ENCODE data around the gene PPP1R15B. TPM values are rescaled to one million over a fixed set of nuclear protein-coding genes. Genes with fewer than 3 reads are reported as not detected.

PPP1R15B gene
- total and polyA plus RNA-seq, 2 of the 4 experiments (the other 2 are of a cell fraction) = 14.9 to 15.0 TPM

- no peak overlapping the region for H3K14ac ChIP-seq (replicated peaks; ENCODE audit: low read depth, low read length)
- no peaks in the 10 kb centered on the region for H3K9me1 ChIP-seq (ENCODE audit: insufficient read depth, low read length)
- no peaks in the 10 kb centered on the region for H3K79me1 ChIP-seq (ENCODE audit: low read depth in 1 of 2, low read length in 2 of 2)
- BruUV-seq (replicated peaks) = no TSS peak
- no peak overlapping the region for H3K4me2 ChIP-seq (ENCODE audit: low read depth, low read length)
- H3K56ac ChIP-seq (ENCODE audit: extremely low read depth, insufficient read depth, low read length) = no peak overlapping the region
- no peaks in the 10 kb centered on the region for H3K36me3 ChIP-seq (ENCODE audit: control insufficient read depth, insufficient read depth, low read length)
- ATAC-seq (ENCODE audit: low read depth) = no peak
- H4K8ac ChIP-seq (ENCODE audit: low read depth in 2 of 2, low read length in 2 of 2) = no peak overlapping the region
- H3K23ac ChIP-seq (ENCODE audit: low read depth, low read length) = no peak overlapping the region
- no peaks in the 10 kb centered on the region for H3K9me3 ChIP-seq (ENCODE audit: control insufficient read depth, insufficient read depth, low read length)
- no peak overlapping the region for H2BK120ac ChIP-seq (ENCODE audit: low read depth, low read length)
- H3K27me3 ChIP-seq (ENCODE audit: control insufficient read depth, insufficient read depth, low read length) = peaks cover 8% of the 10 kb centered on the region
- no peak overlapping the region for H3K4me3 ChIP-seq (ENCODE audit: insufficient read depth, low read depth, low read length)
- H3K27ac ChIP-seq (ENCODE audit: insufficient read depth, low read length) = no peak overlapping the region
- H4K20me1 ChIP-seq (ENCODE audit: insufficient read depth, low read length) = no peaks in the 10 kb centered on the region
- no peak overlapping the region for H3K4ac ChIP-seq (ENCODE audit: low read depth, low read length)
- H2AK9ac ChIP-seq (replicated peaks; ENCODE audit: low read depth, low read length, poor library complexity) = no peak overlapping the region
- dilution Hi-C loops (cut with HindIII; ENCODE audit: low sequenced_read_pairs, unreplicated experiment) = loop anchor here (25.0 kb wide), 2 partner anchors 229 to 529 kb away; partner anchors contain the start of genes ETNK2, REN and SNRPE
- no peak overlapping the region for H2BK20ac ChIP-seq (ENCODE audit: low read depth, low read length)
- no peak overlapping the region for H3K18ac ChIP-seq (ENCODE audit: low read depth, low read length)
- no peaks in the 10 kb centered on the region for H3K4me1 ChIP-seq (ENCODE audit: control insufficient read depth, insufficient read depth, low read length)
- H2BK5ac ChIP-seq (ENCODE audit: low read depth, low read length, poor library complexity, severe bottlenecking) = no peak overlapping the region
- no peak overlapping the region for H4K91ac ChIP-seq (ENCODE audit: insufficient read depth, low read depth, low read length)
- ChIA-PET CTCF (interaction anchor here (1.3 kb wide), 1 partner anchor 8 kb away, joined by 4 read pairs; no protein-coding TSS in a partner anchor), POLR2A (ENCODE audit: unreplicated experiment) (no interaction called here)
- H4K5ac ChIP-seq (ENCODE audit: low read depth, low read length) = no peak overlapping the region
- no CpG with 5 or more reads among the region's 4 CpGs for WGBS, 2 experiments (ENCODE audit: extremely low coverage in 2 of 2, insufficient read length in 1 of 2)
- H2AK5ac ChIP-seq (ENCODE audit: low read depth, low read length) = no peak overlapping the region
- in situ Hi-C loops (cut with MboI; ENCODE audit: low sequenced_read_pairs) = no loop called here
- H3K9ac ChIP-seq (ENCODE audit: low read depth, low read length) = no peak overlapping the region
- H2BK15ac ChIP-seq (ENCODE audit: low read depth, low read length) = no peak overlapping the region
- peak; percentile 41 for DNase-seq
- TF ChIP-seq RCOR1 (IDR thresholded peaks at IDR 0.05; ENCODE audit: insufficient replicate concordance, low read length) = no peak
- TF ChIP-seq ELK1 (IDR thresholded peaks at IDR 0.05; ENCODE audit: borderline replicate concordance, low read depth, low read length) = no peak
- no peak for TF ChIP-seq RFX5 (IDR thresholded peaks at IDR 0.05; ENCODE audit: low read depth, low read length)
- TF ChIP-seq POLR2A (IDR thresholded peaks at IDR 0.05; ENCODE audit: low read depth, low read length) = no peak
- no peak for TF ChIP-seq CHD1 (IDR thresholded peaks at IDR 0.05; ENCODE audit: low read depth, low read length)
- TF ChIP-seq CEBPB (IDR thresholded peaks at IDR 0.05; ENCODE audit: low read depth, low read length) = no peak
- TF ChIP-seq MAZ (IDR thresholded peaks at IDR 0.05; ENCODE audit: borderline replicate concordance, low read depth, low read length) = no peak
- no peak for TF ChIP-seq SMC3 (IDR thresholded peaks at IDR 0.05; ENCODE audit: low read depth, low read length)
- no peak for TF ChIP-seq CTCF (conservative IDR thresholded peaks at IDR 0.05; ENCODE audit: low read depth, low read length)
- TF ChIP-seq USF2 (IDR thresholded peaks at IDR 0.05; ENCODE audit: low read depth, low read length) = no peak
- no peak for TF ChIP-seq MAFK (IDR thresholded peaks at IDR 0.05; ENCODE audit: low read depth, low read length)
- H2AFZ ChIP-seq (replicated peaks; ENCODE audit: low read length, poor library complexity) = no peak overlapping the region
- intact Hi-C loops (cut with micrococcal nuclease) = no loop called here
These were observed 20.7 kb downstream of the PPP1R15B start for GRCh38 chr1:204390751-204391466.
